Endometrial microvascular endothelial cells (primary cell): ENCODE measurements around the gene HNRNPAB. TPM values are rescaled to one million over a fixed set of nuclear protein-coding genes. Genes with fewer than 3 reads are reported as not detected.

Experiments
- in situ Hi-C: cut with HindIII; loops from 2 replicates; pipeline ENCODE4 v1.10.0; 2017; ENCODE audit warnings: low sequenced_read_pairs, low pct_unique_long_range_greater_than_20kb; ENCODE audit errors: inconsistent ontology term
- total RNA-seq: library from RNA; depleted of rRNA; stranded (reverse); fragments of >200 nt; gene quantifications from one replicate; pipeline ENCODE4 v1.2.3, GENCODE V29; 2015; ENCODE audit errors: inconsistent ontology term

Gene HNRNPAB
- 169 TPM for total RNA-seq

GRCh38 chr5:178204182-178204934, at the start of gene HNRNPAB:
TSS of gene HNRNPAB (plus strand) at chr5:178204533. CDS start at chr5:178204838, 305 bp downstream.
- in situ Hi-C loops: no loop called here

GRCh38 chr5:178155065-178155464, 49.3 kb upstream of the HNRNPAB start:
- in situ Hi-C loops: no loop called here

GRCh38 chr5:178160176-178160575, 44.2 kb upstream of the HNRNPAB start:
- in situ Hi-C loops: no loop called here

DNA sequence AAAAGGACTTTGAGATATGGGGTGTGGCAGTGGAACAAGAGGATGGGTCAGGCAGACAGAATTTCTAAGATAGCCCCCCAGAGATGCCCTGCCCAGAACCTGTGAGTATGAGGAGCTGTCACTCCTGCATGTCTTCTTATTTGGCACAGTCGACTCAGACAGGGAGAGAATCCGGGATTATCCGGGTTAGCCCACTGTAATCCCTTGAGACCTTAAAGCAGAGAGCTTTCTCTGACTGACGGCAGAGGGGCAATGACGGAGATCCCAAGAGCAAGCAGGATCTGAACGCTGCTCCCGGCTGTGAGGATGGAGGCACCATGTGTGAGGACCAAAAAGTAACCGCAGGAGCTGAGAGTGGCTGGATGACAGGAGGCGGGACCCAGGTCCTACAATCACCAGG, 41.9 kb upstream of the HNRNPAB start:
- in situ Hi-C loops: no loop called here

- in situ Hi-C loops: no loop called here
Observed at GRCh38 chr5:178163772-178164735, 40.3 kb upstream of the HNRNPAB start.

GRCh38 chr5:178165581-178165980, 38.8 kb upstream of the HNRNPAB start:
- in situ Hi-C loops: no loop called here

DNA sequence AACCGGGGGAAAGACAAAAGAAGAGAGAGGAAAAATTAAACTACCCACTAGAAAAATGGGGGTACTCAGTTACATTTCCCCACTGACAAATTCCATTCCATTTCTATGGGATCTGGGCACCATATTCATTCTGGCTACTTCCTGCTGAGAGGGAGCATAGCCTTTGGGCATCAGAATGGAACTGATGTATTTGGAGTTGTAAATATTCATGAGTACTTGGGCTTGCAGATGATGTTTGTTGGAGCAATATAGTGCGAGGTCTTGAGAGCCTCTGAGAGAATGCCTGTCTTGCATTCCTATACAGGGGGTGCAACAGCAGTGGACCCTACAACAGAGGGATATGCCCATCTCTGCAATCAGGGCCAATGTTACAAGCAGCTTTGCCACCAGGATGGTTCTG, 33.9 kb upstream of the HNRNPAB start:
- in situ Hi-C loops: no loop called here

- in situ Hi-C loops: no loop called here
Observed at GRCh38 chr5:178174456-178174855, 29.9 kb upstream of the HNRNPAB start.

- in situ Hi-C loops: no loop called here
Observed at GRCh38 chr5:178176791-178177190, 27.5 kb upstream of the HNRNPAB start.

GRCh38 chr5:178177569-178177968, 26.8 kb upstream of the HNRNPAB start:
- in situ Hi-C loops: no loop called here

DNA sequence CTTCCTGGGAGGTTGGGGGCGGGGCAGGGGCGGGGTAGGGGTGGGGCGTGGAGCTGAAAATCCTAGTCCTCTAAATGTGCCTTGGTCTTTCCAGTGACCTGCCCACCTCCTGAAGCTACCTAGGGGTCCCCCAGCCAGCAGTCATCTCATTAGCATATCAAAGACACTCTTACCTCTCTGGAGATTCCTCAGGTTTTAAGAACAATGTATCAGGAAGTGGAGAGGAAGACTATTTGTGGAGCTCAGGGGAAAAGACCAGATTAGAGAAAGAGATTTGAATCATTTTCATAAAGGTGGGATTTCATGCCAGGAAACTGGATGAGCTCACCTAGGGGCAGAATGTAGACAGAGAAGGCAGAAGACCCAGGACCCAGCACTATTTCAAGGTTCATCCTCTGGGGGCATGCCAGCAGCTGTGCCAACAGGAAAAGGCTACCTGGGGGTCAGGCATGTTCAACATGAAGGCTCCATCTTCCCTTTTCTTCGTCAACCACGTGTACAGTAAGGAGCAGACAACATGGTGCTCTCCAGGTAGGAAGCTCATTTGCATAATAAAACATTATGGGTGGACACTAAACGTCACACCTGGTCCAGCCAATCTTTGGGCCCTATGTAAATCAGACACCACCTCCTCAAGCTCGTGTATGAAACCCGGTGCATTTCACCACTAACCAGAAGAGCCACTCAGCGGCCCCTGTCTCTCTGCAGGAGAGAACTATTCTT, 24.0 kb upstream of the HNRNPAB start:
- in situ Hi-C loops: no loop called here

- in situ Hi-C loops: no loop called here
Observed at GRCh38 chr5:178182158-178182876, 22.0 kb upstream of the HNRNPAB start.

DNA sequence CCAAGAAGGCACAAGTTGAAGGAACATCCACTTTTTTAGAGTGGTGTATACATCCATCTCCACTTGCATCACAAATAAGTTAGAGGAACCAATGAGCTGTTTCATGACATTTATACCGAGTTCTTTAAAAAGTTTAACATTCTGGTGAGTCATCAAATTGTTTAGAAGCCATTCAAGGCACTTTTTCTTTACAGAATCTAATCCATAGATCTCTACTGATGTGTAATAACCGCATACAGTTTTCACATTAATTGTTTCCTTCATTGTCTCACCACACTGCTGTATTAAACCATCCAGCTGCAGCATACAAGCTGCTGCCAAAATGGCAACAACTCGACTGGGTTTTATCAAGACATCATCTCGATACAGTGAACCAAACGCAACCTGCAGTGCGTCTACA, 17.9 kb upstream of the HNRNPAB start:
- in situ Hi-C loops: no loop called here

GRCh38 chr5:178187014-178187413, 17.3 kb upstream of the HNRNPAB start, which contains the start of gene GMCL2:
TSS of gene GMCL2 (minus strand) at chr5:178187371. CDS start at chr5:178187299, 72 bp downstream.
- in situ Hi-C loops: no loop called here

DNA sequence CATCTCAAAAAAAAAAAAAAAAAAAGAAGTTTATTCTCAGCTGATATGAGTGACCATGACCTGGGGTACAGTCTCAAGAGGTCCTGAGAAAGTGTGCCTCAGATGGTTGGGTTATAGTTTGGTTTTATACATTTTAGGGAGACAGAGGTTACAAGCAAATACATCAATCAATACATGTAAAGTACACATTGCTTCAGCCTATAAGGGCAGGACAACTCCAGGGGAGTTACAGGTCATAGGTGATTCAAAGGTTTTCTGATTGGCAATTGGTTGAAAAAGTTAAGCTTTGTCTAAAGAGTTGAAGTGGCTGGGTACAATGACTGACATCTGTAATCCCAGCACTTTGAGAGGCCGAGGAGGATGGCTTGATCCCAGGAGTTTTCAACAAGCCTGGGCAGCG, 14.9 kb upstream of the HNRNPAB start:
- in situ Hi-C loops: no loop called here

GRCh38 chr5:178191661-178192060, 12.7 kb upstream of the HNRNPAB start:
- in situ Hi-C loops: no loop called here

- in situ Hi-C loops: no loop called here
Observed at GRCh38 chr5:178192244-178192643, 12.1 kb upstream of the HNRNPAB start.

GRCh38 chr5:178192787-178193186, 11.5 kb upstream of the HNRNPAB start:
- in situ Hi-C loops: no loop called here
